ENCODE results near the gene ELL.

ELL gene

DNA sequence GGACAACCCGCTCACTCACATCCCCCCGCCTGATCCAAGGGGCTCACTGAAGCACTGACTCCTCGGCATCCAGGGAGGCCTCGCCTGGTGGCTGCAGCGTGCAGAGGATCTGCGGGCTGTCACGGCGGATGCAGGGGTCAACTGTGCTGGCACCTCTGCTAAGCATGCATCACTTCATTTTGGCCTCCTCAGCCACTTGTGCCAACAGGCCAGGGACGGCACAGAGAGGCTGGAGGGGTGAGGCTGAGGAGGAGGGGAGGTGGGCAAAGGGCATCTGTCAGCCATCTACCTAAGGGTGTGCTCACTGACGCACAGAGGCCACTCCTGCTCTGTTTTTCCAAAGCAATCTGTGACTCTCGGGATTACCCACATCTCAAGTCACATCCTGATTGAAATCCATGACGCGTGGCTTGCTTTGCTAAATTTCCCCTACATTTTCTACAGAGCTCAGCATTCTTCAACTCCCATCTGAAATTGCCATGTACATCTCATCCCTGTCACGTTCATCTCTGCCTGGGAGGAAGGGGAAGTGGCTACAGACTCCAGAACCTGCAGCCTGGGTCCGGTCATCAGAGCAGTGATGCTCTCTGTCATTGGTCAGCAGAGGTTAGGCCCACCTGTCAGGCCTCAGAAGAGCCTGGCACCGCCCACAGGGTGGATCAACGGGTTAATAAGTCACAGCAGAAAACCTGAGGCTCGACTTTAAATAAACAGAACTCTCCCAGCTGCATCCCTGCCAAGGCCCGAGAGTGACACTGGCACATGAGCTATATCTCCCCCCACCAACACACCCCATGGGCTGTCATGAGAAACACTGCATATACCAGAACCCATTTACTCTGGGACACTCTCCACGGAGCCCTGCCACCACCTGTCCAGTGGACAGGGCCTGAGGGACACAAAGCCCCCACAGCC is 17.6 kb downstream of the ELL start:
- DNase-seq = no peak

DNA sequence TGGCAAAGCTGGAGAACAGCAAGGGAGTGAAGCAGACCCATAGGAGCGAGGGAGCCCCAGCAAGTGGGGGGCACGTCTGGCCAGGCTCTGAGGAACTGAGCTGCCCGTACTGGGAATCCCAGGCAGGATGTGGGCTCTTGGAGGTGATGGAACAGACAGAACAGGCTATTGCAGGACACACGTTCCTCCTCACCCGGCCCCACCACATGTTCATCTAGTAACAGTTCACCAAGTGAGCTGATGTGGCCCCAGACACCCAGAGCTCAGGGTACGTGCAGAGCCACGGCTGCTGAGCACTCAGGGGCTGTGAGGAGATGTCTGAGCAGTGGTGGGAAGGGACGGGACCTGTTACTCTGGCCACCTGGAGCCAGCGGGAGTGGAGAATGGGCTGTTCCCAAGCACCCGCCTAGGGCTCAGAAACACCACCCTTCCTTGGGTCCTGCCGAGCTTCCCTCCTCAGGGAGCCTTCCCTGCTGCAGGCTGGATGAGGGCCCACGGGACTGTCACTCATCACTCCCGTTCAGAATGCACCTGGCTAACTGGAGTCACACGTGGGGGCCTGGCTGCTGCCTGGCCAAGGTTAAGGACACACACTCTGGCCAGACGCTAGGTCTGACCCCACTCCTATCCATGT is 18.4 kb downstream of the ELL start:
- DNase-seq = no peak

DNA sequence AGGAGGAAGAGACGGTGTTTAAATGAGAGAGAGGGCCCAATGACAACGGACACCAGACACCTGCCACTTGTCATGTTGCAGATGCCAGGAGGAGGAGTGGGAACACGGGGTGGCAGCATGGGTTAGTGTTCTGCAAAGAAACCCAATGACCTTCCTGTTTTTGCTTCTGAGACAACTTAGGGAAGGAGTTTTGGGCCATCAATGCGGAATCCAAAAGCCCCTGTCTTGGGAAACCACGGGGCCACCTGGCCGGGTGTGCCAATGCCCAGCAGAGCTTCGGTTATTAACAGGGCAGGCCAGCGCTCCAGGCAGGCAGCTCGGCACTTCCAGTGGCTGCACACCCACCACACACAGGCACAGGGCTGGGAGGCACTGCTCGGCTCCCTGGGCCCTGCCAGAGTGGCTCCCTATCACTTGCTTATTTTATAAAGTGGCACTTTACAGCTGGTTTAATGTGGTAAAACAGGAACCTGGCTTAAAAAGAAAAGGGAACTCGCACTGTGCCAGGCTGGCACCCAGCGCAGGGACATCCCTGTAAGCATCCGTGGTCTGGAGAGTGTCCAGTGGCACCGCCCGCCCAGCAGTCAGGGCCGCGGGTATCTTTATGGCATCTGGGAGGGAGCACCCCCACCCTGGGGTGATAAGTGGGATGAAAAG is 19.1 kb downstream of the ELL start:
- DNase-seq = no peak

DNA sequence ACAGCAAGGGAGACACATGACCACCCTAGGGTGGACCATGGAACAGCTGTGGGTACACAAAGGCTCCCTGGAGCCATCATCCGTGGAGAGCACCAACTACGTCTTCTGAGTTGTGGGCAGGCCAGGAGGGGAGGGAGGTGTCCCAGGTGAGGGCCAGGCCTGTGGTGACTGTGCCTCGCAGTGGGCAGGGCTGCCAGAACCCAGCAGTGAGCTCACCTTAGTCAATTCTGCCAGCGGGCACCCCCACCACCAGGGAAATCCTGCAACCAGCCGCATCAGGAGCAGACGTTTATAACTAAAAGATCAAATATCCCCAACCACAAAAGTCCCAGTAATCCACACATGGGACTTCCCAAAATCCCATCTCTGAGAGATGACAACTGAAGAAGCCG is 19.6 kb downstream of the ELL start:
- no peak for DNase-seq

DNA sequence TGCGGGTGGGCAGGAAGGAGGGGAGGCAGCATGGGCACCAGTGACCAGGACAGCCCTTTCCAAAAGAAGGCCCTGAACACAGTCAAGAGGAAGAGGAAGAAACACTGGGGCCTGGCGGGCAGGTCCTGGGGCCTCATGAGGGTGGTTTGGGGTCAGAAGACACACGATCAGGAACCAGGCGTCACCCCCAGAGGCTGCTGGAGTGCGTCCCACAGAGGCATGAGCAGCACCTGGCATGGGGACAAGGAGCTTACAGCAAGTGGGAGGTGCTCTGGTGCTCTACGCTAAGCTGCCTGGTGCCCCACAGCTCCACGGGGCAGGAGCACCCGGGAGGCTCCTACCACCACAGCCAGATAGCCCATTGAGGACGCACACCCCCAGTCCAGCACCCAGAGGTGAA is 20.0 kb downstream of the ELL start:
- no peak for DNase-seq

DNA sequence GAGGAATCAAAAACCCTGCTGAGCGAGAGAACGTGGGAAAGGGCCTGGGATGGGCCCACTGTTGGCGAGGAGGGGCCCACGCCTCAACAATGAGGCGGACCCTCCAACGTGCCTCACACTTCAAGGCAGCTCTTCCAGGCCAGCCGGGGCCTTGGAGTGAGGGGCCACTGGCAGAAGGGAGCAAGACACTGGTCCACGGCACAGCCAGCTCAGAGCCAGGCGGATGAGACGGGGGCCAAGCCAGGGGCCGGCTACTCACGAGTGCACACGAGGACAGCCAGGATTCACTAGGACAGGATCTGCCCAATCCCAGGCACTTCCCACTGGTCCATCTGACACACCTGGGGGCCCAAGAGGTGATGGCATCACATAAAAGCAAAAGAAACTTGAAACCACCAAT is 20.5 kb downstream of the ELL start:
- no peak for DNase-seq

DNA sequence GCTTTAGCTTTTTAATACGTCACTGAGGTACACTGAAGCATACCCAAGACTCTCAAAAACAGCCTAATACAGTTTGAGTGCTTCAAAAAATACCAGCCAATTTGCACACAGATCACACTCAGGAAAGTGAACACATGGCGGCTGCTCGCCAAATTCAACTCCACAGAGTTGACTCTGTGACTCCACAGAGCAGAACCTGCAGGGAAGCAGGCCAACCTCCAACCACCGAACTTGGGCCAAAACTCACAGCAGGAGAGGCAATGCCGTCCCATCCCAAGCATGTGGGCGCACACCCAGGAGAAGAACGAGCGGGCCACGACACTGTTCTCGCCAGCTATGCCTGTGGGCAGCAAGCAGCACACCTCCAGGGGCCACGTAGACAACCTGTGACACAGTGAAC is 21.1 kb downstream of the ELL start:
- DNase-seq = no peak

DNA sequence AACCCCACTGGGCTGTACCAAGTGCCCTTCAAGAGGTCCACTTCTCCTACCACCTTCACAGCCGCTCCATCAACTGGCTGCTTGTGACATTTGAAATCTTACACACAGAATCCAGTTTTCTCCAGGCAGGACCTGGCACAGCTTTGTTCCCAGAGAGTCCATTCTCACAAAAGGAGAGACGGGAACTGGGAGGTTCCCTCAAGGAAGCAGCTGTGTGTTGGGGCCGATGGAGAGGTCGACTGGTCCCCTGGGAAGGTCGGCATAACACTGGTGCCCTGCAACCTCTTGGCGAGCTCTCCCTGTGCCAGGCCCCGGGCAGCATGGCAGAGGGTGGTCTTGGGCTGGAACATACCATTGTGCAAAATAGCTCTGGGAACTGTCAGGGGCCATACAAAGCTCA is 21.5 kb downstream of the ELL start:
- no peak for DNase-seq

DNA sequence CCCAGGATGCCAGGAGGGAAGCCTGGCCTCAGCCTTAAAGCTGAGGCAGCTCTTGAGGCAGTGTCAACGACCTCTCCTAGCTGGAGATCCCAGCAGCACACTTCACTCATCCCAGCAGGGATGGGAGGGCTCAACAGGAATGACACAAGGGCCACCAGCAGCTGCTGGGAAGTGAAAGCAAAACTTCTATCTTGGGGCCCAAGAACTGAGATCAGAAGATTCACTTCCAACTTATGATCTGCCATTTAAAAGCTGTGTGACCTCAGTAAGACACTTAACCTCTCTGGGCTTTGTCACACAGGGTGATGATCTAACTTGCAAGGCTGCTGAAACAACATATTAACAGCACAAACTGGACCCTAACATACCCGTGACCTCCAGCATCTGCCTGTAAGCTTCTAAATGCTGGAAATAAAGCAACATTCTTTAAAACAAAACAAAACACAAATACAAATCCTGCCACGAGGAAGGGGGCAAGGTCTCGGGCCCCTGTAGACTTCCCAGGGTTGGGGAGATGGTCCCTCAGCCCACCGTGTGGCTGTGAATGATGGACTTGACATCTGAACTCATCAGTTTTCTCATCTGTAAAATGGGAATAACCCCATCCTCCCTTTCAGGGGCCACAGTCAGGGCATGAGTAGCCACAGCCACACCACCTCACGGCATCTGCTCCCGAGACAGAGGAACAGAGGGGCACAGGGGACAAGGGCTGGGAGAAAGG is 22.7 kb downstream of the ELL start:
- DNase-seq = no peak

DNA sequence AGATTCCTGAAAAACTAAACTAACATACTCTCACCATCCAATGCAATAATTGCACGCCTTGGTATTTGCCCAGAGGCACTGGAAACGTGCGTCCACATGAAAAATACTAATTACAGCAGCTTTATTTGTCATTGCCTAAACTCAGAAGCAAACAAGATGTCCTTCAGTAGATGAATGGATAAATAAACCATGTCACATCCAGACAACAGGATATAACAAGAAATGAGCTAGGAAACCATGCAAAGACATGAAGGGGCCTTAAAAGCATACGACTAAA is 25.0 kb downstream of the ELL start:
- no peak for DNase-seq

DNA sequence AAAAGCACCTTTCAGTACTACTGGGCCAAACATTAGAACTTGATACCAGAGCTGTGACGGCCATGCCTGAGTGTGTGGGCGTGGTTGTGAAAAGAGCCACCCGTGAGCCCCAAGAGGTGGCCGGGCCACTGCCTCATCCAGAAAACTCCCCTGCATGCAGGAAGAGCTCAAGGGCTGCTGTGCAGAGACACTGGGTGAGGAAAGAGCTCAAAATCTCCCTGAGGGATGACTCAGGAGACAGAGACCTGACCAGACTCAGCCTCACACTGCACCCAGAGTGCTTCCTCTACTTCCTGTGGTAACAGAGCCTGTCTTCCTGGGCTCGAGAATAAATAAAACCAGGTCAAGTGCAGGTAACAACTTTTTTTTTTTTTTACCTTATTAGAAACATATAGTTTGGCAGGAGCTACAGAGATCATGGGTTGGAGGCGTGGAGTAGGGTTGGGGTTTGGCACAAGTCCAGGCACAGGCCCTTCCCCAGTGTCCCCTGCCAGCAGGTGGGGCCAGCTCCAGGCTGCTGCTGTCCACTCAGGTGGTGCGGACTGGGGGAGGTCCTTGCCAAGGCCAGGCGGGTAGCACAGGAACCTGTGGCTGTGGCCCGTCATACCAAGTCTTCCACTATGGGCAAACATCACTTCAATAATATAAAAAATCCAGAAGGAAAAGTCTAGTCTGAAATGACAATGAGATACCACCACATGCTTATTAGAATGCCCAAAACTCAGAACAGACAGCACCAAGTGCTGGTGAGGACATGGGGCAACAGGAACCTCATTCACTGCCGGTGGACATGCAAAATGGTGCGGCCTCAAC is 25.5 kb downstream of the ELL start:
- peak; percentile 86 for DNase-seq

DNA sequence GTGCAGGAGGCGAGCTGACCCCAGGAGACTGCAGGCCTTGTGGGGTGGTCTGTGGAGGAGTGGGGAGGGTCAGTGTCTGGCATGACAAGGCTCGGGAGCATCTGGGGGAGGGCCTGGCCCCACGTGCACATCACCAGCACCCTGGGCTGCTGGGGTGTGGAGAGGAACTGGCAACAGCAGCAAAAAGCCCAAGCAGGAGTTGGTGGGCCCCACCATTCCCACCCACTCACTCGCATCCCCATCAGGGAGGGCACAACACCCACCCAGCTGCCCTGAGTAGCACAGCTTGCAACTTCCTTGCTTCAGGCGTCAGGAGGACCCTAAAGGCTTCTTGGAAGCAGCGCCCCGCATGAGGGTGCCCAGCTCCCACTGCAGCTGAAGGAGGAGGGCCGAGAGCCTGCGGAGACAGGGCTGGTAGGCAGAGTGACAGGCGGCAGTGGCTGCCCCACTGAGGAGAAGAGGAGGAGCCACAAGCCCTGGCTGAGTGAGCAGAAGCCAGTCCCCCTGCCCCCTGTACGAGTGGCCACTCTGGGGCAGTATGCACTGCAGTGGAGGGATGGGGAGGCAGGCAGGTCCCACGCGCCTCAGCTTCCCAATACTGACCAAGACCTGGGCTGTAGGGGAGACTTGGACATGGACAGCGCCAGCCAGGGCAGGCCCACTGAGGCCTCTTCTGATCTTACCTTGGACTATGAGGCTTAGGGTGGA is 26.5 kb downstream of the ELL start:
- DNase-seq = no peak

DNA sequence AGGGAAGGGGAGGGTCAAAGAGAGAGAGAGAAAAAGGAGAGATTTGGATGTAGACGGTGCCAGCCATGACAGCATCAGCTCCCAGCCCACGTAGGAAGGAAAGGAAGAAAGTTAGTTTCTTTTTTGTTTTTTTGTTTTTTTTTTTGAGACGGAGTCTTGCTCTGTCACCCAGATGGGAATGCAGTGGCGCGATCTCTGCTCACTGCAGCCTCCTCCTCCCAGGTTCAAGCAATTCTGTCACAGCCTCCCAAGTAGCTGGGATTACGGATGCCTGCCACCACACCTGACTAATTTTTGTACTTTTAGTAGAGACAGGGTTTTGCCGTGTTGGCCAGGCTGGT is 27.6 kb downstream of the ELL start:
- no peak for DNase-seq

DNA sequence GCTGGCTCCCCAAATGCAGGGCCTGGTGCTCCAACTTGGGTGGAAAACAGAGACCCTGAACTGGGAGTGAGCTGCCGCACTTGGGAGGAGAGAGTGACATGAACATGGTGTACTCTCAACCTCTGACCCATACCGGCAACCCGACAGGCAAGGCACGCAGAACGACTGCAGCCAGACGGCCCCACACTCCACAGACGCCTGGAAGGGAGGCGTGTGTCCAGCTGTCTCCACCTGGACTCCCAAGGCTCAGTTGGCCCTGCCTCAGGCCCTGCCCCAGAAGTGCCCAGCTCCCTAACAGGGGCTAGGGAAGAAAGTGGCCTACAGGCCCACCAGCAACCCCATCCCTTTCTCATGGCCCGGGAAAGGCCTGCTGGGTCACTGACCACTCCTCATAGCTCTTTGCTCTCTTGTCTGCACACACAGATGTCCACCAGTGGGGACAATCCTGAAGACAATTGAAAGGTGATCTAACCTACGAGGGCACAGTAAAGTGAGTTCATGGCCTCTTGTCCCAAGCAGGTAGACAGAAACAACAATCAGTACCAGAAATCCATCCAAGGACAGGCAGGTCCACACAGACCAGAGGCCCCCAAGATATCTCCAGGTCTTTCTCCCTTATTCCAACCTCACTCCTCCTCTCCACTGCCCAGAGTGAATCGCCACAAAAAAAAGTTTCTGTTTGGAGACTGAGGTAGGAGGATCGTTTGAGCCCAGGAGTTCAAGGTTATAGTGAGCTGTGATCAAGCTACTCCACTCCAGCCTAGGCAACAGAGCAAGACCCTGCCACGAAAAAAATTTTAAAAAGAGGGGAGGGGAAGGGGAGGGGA is 28.2 kb downstream of the ELL start:
- DNase-seq = no peak

DNA sequence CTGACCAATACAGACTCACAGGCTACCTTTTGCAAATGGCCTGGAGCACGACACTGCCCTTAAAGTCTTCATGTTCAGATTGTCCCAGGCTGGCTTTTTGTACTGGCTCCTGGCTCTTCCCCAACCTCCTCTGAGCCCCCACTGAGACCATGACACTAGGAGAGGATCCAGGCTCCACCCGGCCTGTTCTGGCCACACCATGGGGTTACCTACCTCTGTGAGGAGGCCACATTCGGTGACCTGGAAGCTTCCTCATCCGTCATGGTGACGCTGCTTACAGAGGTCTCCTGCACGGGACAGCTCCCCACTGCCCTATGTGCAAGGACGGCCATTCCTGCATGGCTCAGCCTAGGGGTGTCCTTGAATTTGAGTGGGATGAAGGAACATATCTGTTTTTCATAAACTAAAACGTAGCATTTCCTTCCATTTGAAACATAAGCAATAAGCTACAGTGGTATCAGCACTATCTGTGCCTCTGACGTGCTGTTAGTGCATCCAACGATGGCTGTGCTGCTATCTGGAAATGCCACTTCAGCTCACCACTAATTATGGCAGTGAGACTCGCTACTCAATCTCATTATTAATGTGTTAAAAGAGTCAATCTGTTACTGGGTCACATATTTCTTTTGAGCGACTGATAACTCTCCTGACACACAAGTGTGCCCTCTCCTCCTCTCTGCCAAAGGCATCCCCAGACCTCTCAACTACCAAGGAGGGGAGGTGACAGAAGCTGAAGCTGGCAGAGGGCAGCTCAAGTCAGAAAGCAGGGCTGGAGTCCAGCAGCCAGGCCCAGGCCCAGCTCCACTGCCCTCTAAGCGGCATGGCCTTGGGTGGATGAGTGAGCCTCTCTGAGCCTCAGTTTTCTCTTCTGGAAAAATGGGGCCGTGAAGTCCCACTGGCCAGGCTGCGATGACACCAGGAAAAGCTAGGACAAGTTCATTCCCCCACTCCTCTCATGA is 29.6 kb downstream of the ELL start:
- DNase-seq = no peak

DNA sequence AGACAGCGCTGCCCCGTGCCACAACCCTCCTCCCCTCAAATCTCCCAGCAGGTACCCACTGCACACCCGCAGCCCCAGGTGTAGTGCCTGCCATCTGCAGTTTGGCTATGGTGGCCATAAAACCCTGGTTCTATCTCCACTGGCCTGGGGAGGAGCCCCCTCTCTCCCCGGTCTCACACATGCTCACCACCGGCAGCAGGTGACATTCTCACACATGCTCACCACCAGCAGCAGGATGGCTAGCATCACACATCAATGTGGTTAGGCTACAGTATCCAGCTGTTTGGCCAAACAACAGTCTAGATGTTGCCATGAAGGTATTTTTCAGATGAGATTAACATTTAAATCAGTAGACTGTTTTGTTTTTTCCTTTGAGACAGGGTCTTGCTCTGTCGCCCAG is 31.1 kb downstream of the ELL start:
- DNase-seq = no peak

DNA sequence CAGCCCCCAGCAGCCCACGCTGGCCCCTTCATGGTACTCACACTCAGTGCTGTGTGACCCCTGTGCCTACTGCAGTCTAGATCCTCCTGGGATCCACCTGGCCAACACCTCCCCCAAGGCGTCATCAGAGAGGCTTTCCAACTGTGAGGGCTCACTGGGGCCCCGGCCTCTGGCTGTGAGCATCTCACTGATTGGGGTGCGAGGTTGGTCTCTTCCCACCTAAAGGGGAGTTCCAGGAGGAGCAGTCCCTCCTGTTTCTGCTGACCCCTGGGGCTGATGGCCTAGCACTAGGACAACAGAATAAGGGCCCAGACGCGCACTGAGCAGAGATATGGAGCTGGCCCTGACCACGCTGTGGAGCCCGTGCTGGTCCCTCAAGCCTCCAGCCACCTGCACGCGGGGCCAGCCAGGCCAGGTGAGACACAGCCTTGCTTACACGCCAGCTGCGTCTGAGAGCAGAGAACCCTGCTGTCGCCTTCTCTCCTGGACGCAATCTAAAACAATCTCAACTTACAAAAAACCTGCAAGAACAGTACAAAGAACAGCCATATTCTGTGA is 32.2 kb downstream of the ELL start:
- no peak for DNase-seq

DNA sequence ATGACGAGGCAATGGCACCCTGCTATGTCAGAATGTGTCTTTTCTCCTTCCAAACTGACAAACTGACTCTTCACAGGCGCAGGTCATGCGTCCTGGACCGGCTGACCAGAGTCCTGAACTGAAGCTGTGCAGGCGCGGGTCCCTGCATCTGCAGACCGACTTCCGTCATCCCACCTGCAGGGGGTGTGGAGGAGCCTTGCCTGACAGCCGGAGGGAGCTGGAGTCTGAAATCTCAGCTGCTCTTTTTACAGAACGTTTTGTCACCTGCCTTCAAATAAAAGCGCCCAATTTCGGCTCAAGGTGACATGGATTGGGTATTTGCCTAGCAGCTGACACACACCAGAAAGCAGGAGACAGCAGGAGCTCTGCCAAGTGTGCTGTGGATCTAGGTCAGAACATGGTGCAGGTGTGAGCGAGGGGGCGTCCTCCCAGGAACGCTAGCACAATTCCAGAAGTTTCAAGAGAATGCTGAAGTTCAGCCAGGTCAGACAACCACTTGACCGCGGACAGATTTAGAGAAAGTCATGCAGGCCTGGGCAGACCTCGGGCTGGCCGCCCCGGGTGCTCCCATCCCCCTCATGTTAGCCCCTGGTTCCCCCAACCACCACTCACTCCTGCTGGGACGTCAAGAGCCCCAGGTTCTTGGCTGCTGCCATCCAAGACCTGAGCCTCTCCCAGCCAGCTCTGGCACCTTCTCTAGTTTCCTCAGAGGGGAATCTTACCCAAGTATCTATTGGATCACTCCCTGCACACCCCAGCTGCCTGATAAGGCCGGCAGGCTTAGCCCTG is 32.8 kb downstream of the ELL start:
- DNase-seq = no peak

DNA sequence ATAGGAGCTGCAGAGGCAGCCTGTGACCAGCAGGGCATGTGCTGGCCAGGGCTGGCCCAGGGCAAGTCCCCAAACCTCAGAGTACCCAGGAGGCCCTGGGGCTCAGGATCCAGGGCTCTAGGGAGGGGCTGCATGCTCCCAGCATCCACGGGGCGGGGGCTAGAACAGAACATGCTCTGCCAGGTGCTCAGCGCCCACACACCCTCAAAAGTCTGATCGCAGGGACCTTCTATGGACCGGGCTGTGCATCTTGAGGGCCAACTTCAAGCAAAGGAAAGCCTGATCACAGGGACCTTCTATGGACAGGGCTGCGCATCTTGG is 33.5 kb downstream of the ELL start:
- no peak for DNase-seq

All from activated CD4-positive, alpha-beta T cell treated with anti-CD3 and anti-CD28 coated beads, Interleukin-2, amount 50 U/mL, for 16 hours (primary cell).